AG04449 (cell line): ENCODE measurements around the gene C20orf141.

Source experiments
- CTCF ChIA-PET: fragments of 350-600 bp; formaldehyde crosslinking; extraction: SDS; loops from one replicate; lab custom pipeline; 2021; ENCODE audit warnings: antibody characterized with exemption; lab: Yijun Ruan, JAX
- POLR2A ChIA-PET: fragments of 400-600, 350-600 bp; formaldehyde crosslinking; extraction: SDS; loops from one replicate; lab custom pipeline; 2020; ENCODE audit warnings: antibody characterized with exemption, inconsistent platforms; lab: Yijun Ruan, JAX
- DNase-seq: peaks from one replicate; pipeline ENCODE4 v3.0.0-alpha.2; 2010; ENCODE audit warnings: low read depth, low spot score
- H3K4me3 ChIP-seq: 2 replicates; pipeline ENCODE4 v1.5.1; 2011; ENCODE audit warnings: low read depth, mild to moderate bottlenecking, control low read depth, low read length
- CTCF ChIP-seq: IDR thresholded peaks from one replicate; pipeline ENCODE4 v1.5.1; 2011; ENCODE audit warnings: mild to moderate bottlenecking, moderate library complexity, low read length, control low read depth, inconsistent platforms; ENCODE audit not compliant: insufficient read depth; ENCODE audit errors: missing control alignments

The C20orf141 gene

GRCh38 chr20:2794866-2795447 is 19.8 kb upstream of the C20orf141 start:
- TF ChIP-seq CTCF = no peak
- ChIA-PET CTCF (interaction anchor here (2.2 kb wide), 1 partner anchor 42 kb away, joined by 8 read pairs; no protein-coding TSS in a partner anchor), POLR2A (no interaction called here)
- H3K4me3 ChIP-seq = no peak overlapping the region
- DNase-seq = no peak

- ChIA-PET POLR2A (no interaction called here), CTCF (interaction anchor here (2.2 kb wide), 1 partner anchor 43 kb away, joined by 8 read pairs; no protein-coding TSS in a partner anchor)
- H3K4me3 ChIP-seq = no peak overlapping the region
- no peak for DNase-seq
- no peak for TF ChIP-seq CTCF
These were observed 19.3 kb upstream of the C20orf141 start for GRCh38 chr20:2795451-2795850.

- ChIA-PET POLR2A (no interaction called here), CTCF (no interaction called here)
- no peak for DNase-seq
- no peak overlapping the region for H3K4me3 ChIP-seq
- no peak for TF ChIP-seq CTCF
These were observed 18.7 kb upstream of the C20orf141 start for GRCh38 chr20:2796011-2796660.

GRCh38 chr20:2797136-2797983 is 17.4 kb upstream of the C20orf141 start:
- CTCF ChIA-PET = no interaction called here
- POLR2A ChIA-PET = no interaction called here
- H3K4me3 ChIP-seq = no peak overlapping the region
- TF ChIP-seq CTCF = no peak
- DNase-seq = no peak

GRCh38 chr20:2798095-2798805 is 16.5 kb upstream of the C20orf141 start:
- no peak for DNase-seq
- ChIA-PET POLR2A (no interaction called here), CTCF (no interaction called here)
- H3K4me3 ChIP-seq = no peak overlapping the region
- TF ChIP-seq CTCF = no peak

- no peak for DNase-seq
- ChIA-PET POLR2A (interaction anchor here (0.7 kb wide), 1 partner anchor 16 kb away, joined by 3 read pairs; no protein-coding TSS in a partner anchor), CTCF (interaction anchor here (0.8 to 0.9 kb wide), 2 partner anchors 9 to 46 kb away, joined by 3 read pairs; no protein-coding TSS in a partner anchor)
- TF ChIP-seq CTCF = no peak
- no peak overlapping the region for H3K4me3 ChIP-seq
These were observed 16.0 kb upstream of the C20orf141 start for GRCh38 chr20:2798814-2799213.
